ENCODE data around the gene PHC1.

DNA sequence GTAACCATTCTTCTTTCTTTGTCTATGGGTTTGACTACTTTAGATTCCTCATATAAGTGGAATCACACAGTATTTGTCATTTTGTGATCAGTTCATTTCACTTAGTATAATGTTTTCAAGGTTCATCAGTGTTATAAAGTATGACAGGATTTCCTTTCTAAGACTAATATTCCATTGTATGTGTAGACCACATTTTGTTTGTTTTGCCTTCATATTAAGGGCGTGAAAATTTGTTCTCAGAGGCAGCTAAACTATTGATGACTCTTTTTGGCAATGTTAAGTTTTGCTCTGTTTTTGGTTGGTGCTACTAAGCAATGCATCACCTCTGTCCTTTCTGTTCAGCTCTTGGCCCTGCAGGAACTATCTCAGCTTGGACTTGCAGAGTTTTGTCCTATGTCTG is 73.4 kb downstream of the PHC1 start:
- TF ChIP-seq, protein P1, sequence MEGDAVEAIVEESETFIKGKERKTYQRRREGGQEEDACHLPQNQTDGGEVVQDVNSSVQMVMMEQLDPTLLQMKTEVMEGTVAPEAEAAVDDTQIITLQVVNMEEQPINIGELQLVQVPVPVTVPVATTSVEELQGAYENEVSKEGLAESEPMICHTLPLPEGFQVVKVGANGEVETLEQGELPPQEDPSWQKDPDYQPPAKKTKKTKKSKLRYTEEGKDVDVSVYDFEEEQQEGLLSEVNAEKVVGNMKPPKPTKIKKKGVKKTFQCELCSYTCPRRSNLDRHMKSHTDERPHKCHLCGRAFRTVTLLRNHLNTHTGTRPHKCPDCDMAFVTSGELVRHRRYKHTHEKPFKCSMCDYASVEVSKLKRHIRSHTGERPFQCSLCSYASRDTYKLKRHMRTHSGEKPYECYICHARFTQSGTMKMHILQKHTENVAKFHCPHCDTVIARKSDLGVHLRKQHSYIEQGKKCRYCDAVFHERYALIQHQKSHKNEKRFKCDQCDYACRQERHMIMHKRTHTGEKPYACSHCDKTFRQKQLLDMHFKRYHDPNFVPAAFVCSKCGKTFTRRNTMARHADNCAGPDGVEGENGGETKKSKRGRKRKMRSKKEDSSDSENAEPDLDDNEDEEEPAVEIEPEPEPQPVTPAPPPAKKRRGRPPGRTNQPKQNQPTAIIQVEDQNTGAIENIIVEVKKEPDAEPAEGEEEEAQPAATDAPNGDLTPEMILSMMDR (IDR thresholded peaks at IDR 0.05), result no peak
- no peak for TF ChIP-seq POLR2A (IDR thresholded peaks at IDR 0.05)

Data from thyroid gland (tissue), 4 donors.